GM18498 (cell line): ENCODE data around the gene CFTR.

Experiments used
- ATAC-seq: cut with Tn5 transposase; IDR thresholded peaks from one replicate; pipeline ENCODE4 v1.9.1; 2021; ENCODE audit warnings: mild to moderate bottlenecking, moderate library complexity; ENCODE audit not compliant: unreplicated experiment

CFTR gene

DNA sequence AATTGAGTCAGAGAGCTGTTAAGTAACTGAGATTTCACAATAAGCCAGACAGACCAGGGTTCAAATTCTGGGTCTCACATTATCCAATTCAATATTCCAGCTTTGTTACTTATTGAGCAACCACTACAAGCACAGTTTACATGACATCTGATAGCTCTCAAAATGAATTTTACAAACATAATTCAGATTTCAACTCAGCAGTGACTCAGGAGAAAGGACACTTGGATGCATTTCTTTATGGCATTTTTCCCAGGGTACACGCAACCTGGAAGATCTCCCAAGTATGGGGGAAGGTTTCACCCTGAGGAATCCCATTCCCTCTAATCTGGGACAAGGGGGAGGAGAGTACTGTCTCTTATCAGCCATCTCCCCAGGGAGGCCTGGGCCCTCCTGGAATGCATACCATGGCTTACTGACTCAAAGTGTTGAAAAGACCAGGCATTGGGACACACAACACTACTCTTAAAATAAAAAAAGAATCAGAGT, 102.4 kb downstream of the CFTR start:
- no peak for ATAC-seq

DNA sequence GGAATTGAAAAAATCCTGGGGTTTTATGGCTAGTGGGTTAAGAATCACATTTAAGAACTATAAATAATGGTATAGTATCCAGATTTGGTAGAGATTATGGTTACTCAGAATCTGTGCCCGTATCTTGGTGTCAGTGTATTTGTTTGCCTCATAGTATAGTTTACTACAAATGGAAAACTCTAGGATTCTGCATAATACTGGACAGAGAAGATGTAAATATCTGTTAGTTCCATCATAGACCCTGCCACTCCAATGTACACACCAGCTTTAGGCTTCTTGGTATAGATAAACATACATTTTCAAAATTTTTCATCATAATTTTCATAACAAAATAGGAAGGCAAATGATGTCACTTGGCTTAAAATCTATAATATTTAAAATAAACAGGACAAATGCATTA, 108.1 kb downstream of the CFTR start:
- ATAC-seq, result no peak

DNA sequence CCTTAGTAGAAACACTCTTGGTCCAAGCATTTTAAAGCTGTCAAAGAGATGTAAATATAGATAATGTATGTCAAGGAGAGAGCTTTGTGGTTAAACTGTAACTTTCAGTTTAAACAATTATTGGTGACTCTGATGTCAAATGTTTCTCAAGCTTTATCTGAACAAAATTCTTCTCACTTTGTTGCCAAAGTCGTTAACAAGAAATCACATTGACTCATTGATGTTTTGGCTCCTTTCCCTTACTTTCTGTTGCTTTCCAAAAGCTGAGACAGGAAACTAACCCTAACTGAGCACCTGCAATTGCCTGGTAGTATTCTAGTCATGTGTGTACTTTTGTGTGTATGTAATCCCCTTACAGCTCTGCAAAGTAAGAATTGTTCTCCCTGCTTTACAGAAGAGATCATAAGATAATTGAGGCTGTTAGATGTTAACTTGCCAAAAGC, 108.5 kb downstream of the CFTR start:
- ATAC-seq, result peak; percentile 51

DNA sequence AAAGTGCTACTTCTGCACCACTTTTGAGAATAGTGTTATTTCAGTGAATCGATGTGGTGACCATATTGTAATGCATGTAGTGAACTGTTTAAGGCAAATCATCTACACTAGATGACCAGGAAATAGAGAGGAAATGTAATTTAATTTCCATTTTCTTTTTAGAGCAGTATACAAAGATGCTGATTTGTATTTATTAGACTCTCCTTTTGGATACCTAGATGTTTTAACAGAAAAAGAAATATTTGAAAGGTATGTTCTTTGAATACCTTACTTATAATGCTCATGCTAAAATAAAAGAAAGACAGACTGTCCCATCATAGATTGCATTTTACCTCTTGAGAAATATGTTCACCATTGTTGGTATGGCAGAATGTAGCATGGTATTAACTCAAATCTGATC, 110.4 kb downstream of the CFTR start:
- no peak for ATAC-seq

DNA sequence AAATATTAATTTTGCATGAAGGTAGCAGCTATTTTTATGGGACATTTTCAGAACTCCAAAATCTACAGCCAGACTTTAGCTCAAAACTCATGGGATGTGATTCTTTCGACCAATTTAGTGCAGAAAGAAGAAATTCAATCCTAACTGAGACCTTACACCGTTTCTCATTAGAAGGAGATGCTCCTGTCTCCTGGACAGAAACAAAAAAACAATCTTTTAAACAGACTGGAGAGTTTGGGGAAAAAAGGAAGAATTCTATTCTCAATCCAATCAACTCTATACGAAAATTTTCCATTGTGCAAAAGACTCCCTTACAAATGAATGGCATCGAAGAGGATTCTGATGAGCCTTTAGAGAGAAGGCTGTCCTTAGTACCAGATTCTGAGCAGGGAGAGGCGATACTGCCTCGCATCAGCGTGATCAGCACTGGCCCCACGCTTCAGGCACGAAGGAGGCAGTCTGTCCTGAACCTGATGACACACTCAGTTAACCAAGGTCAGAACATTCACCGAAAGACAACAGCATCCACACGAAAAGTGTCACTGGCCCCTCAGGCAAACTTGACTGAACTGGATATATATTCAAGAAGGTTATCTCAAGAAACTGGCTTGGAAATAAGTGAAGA, 112.3 kb downstream of the CFTR start:
- no peak for ATAC-seq

DNA sequence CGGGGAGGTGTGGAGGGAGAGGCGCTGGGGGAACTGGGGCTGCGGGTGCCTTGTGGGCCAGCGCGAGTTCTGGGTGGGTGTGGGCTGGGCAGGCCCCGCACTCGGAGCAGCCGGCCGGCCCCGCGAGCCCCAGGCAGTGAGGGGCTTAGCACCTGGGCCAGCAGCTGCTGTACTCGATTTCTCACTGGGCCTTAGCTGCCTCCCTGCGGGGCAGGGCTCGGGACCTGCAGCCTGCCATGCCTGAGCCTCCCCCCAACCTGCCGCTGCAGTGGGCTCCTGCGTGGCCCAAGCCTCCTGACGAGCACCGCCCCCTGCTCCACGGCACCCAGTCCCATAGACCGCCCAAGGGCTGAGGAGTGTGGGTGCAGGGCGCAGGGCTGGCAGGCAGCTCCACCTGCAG, 116.3 kb downstream of the CFTR start:
- ATAC-seq, result no peak

DNA sequence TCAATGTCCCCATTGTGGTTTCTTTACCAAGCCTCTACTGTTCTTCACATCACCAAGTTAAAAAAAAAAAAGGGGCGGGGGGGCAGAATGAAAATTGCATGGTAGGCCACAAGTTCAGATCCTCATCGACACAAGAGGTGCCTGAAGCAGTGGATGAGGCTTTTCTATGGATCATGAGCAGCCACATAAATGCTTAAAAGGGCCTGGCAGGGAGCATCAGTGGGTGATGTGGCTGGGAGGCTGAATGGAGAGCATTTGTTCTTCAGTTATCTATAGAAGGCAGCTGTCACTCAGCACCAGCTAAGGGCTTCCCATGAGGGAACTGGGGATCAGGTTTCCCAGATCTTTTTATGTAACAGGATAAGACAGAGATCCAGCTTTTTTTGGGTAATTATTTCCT, 117.9 kb downstream of the CFTR start:
- ATAC-seq, result no peak

DNA sequence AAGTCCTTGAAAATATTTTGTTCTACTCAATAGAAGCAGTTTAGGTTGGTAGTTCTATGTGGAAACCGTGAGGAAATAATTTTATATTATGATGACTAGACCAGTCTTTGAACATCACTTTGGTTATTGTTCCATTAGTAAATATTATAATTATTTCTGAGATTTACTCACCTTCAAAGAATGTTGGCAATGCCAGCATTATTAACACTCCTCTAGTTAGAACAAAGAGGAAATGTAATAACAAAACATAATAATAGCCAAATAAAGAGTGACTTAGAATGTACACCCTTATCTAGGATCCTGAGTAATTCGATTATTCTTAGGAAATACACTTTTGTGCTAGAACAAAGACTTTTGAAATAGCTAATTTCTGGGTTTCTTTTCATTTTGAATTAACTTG, 121.1 kb downstream of the CFTR start:
- ATAC-seq, result no peak

DNA sequence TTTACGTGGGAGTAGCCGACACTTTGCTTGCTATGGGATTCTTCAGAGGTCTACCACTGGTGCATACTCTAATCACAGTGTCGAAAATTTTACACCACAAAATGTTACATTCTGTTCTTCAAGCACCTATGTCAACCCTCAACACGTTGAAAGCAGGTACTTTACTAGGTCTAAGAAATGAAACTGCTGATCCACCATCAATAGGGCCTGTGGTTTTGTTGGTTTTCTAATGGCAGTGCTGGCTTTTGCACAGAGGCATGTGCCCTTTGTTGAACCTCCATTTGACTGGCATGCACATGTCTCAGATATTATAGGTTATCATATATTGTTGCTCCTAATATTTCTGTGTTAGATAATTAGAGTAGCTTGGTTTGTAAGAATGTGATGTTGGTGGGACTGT, 123.8 kb downstream of the CFTR start:
- ATAC-seq, result no peak

DNA sequence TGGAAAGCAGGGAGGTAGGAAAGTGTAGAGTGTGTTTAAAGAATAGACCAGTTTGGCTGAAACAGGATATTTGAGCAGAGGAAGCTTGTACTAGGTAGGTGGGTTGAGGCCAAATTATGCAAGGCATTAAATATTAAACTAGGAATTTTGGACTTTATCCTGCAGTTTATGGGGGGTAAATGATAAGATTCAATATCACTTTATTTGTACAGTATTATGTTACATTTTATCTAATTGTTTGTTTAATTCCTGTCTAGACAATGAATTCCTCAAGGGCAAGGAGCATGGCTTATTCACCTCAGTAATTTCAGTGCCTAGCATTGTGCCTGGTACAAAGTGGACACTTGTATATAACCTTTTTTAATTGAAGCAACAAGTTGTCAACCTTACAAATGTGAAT, 125.9 kb downstream of the CFTR start:
- no peak for ATAC-seq

DNA sequence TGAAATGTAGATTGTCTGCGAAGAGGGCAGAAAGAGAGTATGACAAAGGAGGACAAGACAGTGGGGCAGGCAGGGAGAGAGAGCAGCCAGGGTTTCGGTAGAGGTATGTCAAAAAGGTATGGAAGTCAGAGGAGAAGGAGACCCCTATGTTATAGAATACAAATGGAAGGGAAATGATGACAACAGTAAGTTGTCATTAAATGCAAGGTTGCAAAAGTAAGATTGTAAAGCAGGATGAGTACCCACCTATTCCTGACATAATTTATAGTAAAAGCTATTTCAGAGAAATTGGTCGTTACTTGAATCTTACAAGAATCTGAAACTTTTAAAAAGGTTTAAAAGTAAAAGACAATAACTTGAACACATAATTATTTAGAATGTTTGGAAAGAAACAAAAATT, 126.3 kb downstream of the CFTR start:
- ATAC-seq, result no peak

DNA sequence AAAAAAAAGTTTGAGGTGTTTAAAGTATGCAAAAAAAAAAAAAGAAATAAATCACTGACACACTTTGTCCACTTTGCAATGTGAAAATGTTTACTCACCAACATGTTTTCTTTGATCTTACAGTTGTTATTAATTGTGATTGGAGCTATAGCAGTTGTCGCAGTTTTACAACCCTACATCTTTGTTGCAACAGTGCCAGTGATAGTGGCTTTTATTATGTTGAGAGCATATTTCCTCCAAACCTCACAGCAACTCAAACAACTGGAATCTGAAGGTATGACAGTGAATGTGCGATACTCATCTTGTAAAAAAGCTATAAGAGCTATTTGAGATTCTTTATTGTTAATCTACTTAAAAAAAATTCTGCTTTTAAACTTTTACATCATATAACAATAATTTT, 130.6 kb downstream of the CFTR start:
- ATAC-seq, result no peak

DNA sequence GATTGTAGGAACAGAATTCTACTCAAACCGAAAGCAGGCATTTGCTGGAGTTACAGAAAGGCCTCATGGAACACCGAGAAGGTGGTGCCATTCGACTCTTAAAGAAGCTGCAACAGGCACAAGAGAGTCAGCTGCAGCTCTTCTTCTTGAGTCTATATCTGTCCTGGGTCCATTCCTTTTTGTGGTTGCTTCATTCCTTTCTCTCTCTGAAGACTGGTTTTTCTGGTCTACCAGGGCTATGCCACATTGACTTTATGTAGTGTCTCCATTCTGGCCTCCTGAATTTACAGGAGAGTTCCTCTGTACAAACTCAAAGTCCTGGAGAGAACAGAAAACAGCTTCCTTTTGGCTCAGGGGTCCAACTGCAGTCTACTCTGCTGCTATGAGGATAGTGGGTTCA, 132.8 kb downstream of the CFTR start:
- ATAC-seq, result no peak

DNA sequence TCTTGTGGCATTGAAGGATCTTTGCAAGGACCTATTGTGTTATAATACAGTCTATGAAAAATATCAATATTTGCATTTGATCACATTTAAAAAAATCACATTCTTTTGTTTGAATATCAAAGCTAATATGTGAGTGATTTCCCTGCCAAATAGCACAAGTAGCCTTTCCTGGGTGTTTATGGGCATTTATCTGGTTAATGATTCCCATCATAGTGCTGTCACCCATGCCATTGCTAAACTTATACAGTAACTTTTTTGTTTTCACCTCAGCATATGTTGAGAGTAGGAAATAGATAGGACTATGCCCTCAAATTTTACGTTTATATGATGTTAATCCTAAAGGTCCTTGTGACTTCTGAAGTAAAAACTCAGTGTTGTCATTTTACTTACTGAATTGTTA, 136.9 kb downstream of the CFTR start:
- ATAC-seq, result no peak

DNA sequence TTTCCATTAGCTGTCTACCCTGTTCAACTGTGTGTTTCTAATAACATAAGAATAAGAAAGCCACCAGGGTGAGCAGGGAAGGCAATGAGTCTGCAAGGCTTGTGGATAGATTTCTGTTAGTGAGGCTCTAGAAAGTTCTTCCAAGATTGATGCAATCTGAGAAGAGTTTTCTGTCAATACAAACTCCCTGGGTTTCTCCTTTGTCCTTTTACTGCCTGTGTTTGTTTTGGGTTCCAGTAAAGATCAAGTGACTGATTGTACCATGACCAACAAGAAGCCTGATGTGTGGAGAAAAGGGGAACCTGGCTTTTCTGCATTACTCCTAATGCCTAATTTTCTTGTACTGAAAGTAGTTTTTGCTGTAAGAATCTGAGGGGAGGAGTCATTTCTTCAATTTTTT, 139.9 kb downstream of the CFTR start:
- ATAC-seq, result no peak

DNA sequence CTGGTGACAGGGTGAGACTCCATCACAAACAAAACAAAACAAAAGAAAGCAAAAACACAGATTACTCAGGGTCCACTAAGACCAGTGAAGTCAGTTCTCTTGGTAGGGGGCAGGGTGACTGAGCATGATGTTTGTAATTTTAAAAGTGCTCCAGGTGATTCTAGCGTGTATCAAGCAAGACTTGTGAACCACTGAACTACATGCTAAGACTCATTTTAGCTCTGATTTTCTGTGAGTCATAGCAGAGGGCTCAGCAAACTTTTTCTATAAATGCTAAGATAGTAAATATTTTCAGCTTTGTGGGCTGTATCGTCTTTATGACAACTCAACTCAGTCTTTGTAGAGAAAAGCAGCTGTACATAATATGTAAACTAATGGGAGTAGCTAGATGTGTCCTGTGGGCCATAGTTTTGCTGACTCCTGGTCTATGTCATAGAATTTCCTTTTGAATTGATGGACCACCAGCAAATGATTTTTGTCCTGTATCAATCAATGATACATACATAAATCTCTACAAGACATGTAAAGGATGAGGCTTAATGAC, 141.3 kb downstream of the CFTR start:
- no peak for ATAC-seq

DNA sequence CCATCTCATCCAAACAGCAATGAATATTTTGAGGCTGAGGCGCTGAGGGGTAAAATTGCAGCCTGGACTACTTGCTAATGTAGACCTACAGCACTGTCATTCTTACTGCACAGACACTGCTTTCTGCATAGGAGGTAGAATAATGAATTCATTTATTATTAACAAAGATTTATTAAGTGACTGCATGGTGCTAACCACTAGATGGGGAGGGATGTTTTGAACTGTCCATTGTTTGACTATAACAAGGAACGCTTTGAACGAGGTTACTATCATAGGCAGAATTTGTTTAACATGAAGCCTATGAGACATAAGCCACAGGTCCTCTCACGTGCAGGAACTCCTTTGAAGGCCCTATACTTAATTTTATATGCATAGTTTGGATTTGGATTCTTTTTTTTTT, 143.8 kb downstream of the CFTR start:
- no peak for ATAC-seq

DNA sequence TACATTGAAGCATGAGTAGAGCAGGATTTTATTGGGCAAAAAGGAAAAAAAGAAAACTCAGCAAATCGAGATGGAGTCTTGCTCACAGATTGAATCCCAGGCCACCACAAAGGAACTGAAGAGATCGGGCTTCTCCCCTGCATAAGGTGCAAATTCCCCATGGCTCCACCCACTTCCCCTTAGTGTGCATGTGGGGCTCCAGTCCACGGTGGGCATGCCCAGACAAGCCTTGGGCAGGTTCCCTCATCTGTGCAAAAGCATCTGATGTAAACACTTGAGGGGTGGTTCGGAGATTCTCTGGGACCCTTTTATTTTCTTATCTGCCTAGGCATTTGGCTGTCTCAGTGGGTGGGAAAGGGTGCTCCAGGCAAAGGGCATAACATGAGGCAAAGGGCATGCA, 150.7 kb downstream of the CFTR start:
- ATAC-seq, result no peak

DNA sequence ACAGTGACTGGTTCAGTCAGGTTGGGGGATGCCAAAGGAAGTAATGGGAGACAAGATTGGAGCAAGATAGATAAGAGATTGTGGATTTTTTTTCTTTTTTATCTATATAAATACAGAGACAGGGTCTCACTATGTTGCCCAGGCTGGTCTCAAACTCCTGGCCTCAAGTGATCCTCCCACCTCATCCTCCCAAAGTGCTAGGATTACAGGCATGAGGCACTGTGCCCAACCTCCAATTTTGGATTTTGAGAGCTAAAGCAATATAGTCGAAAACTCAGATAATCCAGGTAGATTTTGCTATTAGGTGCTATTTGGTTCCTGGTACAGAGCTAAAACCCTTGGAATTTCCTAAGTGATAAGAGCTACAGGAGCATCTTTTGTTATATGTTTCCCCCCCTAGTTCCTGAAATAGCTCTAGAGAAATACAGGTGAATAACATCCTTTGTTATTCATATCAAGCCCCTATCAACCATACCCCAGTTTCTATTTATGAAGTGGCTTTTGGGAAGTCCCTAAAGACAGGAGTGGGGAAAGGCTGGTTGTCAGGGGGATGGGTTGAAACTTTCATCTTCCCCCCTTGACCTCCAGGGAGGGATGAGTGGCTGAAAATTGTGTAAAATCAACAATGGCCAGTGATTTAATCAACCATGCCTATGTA, 151.2 kb downstream of the CFTR start:
- ATAC-seq, result no peak

DNA sequence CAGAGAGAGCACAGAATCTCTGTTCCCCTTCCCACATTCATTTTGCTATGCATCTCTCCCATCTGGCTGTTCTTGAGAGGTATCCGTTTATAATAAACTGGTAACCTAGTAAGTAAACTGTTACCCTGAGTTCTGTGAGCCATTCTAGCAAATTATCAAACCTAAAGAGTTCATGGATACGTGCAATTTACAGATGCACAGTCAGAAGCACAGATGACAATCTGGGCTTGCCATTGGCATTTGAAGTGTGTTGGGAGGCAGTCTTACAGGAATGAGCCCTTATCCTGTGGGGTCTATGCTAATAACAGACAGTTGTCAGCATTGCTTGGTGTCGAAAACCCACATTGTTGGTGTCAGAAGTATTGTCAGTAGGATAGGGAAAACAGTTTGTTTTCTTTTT, 151.8 kb downstream of the CFTR start:
- no peak for ATAC-seq

DNA sequence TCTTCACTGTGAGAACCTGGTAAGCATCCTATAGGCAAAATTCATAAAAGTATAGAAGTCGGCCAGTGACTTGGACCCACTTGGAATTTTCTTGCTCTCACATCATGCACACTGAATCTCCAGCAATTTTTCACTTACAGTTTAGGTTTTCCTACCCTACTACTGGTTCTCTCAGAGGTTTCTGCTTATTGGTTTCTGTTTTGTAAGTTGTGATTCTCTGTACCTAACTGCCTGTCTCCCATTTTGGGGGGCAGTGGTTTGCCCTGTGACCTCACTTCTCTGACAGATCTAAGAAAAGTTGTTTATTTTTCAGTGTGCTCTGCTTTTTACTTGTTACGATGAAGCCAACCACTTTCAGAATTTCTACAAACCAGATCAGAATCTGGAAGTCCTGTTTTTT, 158.1 kb downstream of the CFTR start:
- ATAC-seq, result no peak

DNA sequence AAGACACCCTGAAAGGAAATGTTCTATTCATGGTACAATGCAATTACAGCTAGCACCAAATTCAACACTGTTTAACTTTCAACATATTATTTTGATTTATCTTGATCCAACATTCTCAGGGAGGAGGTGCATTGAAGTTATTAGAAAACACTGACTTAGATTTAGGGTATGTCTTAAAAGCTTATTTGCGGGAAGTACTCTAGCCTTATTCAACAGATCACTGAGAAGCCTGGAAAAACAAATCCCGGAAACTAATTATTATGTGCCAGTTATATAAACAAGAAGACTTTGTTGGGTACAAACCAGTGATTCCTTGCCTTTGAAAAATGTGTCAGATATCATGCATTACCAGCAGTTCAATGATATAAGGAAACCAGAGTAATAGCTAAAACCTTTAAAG, 160.1 kb downstream of the CFTR start:
- ATAC-seq, result no peak

DNA sequence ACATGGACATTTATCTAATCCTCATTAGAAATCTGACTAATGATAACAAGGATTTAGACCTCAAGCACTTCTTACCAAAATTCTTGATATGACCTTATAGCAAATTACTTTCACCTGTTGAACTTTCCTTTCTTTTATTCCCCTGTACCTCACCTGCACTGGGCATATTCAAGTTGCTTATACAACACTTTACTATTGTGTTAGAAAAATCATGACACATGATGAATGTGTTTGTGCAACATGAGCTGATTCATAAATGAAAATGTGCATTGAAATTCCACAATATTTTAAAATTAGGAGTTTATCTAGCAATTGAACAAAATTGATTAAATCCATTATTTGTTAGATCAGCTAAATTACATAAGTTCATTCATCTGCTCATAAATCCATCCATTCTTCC, 160.6 kb downstream of the CFTR start:
- ATAC-seq, result no peak
